NT2/D1 (cell line): ENCODE measurements around the gene HMGB4.

Experiments
- DNase-seq: peaks from one replicate; pipeline ENCODE4 v3.0.0-alpha.2; 2011; ENCODE audit warnings: low read depth, low spot score
- H3K27me3 ChIP-seq: 2 replicates; pipeline ENCODE4 v1.6.0; 2011; ENCODE audit warnings: mild to moderate bottlenecking; ENCODE audit not compliant: insufficient read length, insufficient read depth
- H3K36me3 ChIP-seq: 2 replicates; pipeline ENCODE4 v1.6.1; 2011; ENCODE audit warnings: mild to moderate bottlenecking, low read length, mixed read lengths; ENCODE audit not compliant: insufficient read depth, insufficient read length
- H3K4me1 ChIP-seq: 2 replicates; pipeline ENCODE4 v1.5.1; 2011; ENCODE audit not compliant: insufficient read depth, insufficient read length
- H3K4me3 ChIP-seq: 2 replicates; pipeline ENCODE4 v1.5.1; 2011; ENCODE audit warnings: low read depth; ENCODE audit not compliant: insufficient read length
- H3K9ac ChIP-seq: 2 replicates; pipeline ENCODE4 v1.6.0; 2011; ENCODE audit warnings: low read depth; ENCODE audit not compliant: insufficient read length
- H3K9me3 ChIP-seq: 2 replicates; pipeline ENCODE4 v1.5.1; 2011; ENCODE audit warnings: mild to moderate bottlenecking, low read length; ENCODE audit not compliant: insufficient read depth
- SUZ12 ChIP-seq: IDR thresholded peaks from 2 replicates; pipeline ENCODE4 v1.6.1; 2011; ENCODE audit not compliant: insufficient read length, insufficient read depth; ENCODE audit errors: extremely low read depth
- YY1 ChIP-seq: IDR thresholded peaks from 2 replicates; pipeline ENCODE4 v1.6.1; 2011; ENCODE audit not compliant: insufficient read length, insufficient read depth
- ZNF274 ChIP-seq: IDR thresholded peaks from 2 replicates; pipeline ENCODE4 v1.6.1; 2011; ENCODE audit warnings: mild to moderate bottlenecking, low read depth, low read length

The HMGB4 gene

DNA sequence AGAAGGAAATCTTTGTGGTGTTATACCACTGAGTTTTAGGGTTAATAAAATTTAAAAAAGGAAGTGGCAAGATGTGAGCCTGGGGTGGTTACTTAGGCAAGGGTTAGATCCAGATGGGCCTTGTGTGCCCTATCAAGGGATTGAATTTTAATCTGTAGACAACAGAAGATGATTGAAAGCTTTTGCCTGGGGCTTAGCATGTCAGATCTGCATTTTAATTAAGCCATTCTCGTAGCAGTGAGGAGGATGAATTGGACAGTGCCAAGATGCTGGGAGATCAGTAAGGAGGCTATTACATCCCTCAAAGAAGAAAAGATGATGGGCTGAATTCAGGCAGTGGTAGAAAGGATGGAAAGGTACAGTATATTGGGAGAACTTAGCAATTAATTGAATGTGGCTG is 42.3 kb downstream of the HMGB4 start:
- H3K4me3 ChIP-seq: no peak overlapping the region
- H3K27me3 ChIP-seq: no peaks in the 10 kb centered on the region
- H3K9me3 ChIP-seq: no peaks in the 10 kb centered on the region
- DNase-seq: no peak
- H3K9ac ChIP-seq: no peak overlapping the region
- H3K36me3 ChIP-seq: no peaks in the 10 kb centered on the region
- TF ChIP-seq YY1 (no peak), ZNF274 (no peak), SUZ12 (no peak)
- H3K4me1 ChIP-seq: no peaks in the 10 kb centered on the region

DNA sequence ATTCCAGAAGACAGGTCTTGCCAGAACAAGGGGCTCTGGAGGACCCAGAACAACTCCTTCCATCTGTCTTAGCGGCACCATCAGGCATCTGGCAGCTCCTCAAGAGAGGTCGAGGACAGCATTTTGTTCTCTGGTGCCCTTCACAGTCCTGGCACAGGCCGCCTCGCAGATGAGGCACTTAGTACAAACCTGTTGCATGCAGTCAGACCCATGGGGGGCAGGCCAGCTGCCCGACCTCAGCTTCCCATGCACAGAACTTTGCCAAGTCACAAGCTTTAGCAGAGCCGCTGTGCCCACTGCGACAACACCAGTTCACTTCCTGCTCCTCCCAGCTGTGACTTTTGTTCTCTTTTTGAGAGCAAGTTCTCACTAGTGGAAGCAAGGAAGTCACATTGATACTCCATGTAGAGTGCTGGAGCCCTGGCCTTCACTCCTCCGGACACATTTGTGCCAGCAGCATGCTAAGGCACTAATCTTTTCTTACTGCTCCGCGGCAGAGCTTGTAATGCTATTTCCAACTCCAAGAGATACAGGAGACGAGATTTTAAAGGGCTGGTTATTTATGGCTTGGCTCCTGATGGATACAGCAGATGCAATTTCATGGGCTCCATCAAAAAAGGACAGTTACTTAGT is 44.6 kb downstream of the HMGB4 start:
- no peak overlapping the region for H3K4me3 ChIP-seq
- TF ChIP-seq YY1 (no peak), ZNF274 (no peak), SUZ12 (no peak)
- no peaks in the 10 kb centered on the region for H3K27me3 ChIP-seq
- DNase-seq: no peak
- no peaks in the 10 kb centered on the region for H3K4me1 ChIP-seq
- no peaks in the 10 kb centered on the region for H3K36me3 ChIP-seq
- H3K9me3 ChIP-seq: no peaks in the 10 kb centered on the region
- H3K9ac ChIP-seq: no peak overlapping the region
